Mesothelial cell of epicardium (in vitro differentiated cells): ENCODE data around the gene FLII. TPM values are rescaled to one million over a fixed set of nuclear protein-coding genes. Genes with fewer than 3 reads are reported as not detected.

ENCODE experiments used
- DNase-seq, 2 experiments: peaks; one replicate each; pipeline ENCODE4 v3.0.0; 2021; ENCODE audit warnings: low spot score in 2 of 2; ENCODE audit not compliant: unreplicated experiment in 2 of 2
- H3K27ac Mint-ChIP-seq: 2 replicates; pipeline ENCODE4 v1.8.0; 2021; ENCODE audit warnings: mixed read lengths
- H3K27me3 Mint-ChIP-seq: 2 replicates; pipeline ENCODE4 v1.8.0; 2021; ENCODE audit warnings: low read depth, mixed read lengths
- H3K36me3 Mint-ChIP-seq: 2 replicates; pipeline ENCODE4 v1.8.0; 2021; ENCODE audit warnings: mixed read lengths
- H3K4me1 Mint-ChIP-seq: 2 replicates; pipeline ENCODE4 v1.8.0; 2021; ENCODE audit warnings: mixed read lengths
- H3K4me3 Mint-ChIP-seq: 2 replicates; pipeline ENCODE4 v1.8.0; 2021; ENCODE audit warnings: mild to moderate bottlenecking, moderate library complexity, mixed read lengths
- H3K9me3 Mint-ChIP-seq: 2 replicates; pipeline ENCODE4 v1.8.0; 2021; ENCODE audit warnings: mixed read lengths
- total RNA-seq: library from RNA; stranded (reverse); gene quantifications from 3 replicates; pipeline ENCODE4 v1.2.1, GENCODE V29; 2021
- TF ChIP-seq, protein P1 (sequence below): fragments of 200-600 bp; sonication (generic); IDR thresholded peaks from one replicate; pipeline ENCODE4 v1.5.0; 2021; ENCODE audit warnings: antibody characterized with exemption; ENCODE audit not compliant: unreplicated experiment

The FLII gene
- total RNA-seq, 1 donor from 2014 or later = 199 TPM

DNA sequence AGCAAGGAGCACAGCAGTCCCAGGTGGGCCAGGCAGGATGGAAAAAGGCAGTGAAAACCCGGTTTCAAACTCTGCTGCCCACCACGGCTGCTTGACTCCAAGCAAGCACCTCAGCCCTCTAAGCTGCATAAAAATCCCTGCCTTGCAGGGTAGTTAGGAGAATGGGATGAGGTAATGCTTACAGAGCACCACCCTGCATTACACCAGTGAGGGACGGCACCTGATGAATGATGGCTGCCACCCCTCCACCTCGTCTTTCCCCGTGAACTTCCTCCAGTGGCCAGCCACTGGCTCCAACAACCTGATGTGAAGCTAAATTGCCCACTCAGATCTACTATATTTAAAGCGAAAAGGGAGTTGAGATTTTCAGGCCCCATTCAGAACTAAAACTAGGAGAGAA is 23.2 kb upstream of the FLII start:
- H3K9me3 Mint-ChIP-seq = no peaks in the 10 kb centered on the region
- TF ChIP-seq, protein P1, sequence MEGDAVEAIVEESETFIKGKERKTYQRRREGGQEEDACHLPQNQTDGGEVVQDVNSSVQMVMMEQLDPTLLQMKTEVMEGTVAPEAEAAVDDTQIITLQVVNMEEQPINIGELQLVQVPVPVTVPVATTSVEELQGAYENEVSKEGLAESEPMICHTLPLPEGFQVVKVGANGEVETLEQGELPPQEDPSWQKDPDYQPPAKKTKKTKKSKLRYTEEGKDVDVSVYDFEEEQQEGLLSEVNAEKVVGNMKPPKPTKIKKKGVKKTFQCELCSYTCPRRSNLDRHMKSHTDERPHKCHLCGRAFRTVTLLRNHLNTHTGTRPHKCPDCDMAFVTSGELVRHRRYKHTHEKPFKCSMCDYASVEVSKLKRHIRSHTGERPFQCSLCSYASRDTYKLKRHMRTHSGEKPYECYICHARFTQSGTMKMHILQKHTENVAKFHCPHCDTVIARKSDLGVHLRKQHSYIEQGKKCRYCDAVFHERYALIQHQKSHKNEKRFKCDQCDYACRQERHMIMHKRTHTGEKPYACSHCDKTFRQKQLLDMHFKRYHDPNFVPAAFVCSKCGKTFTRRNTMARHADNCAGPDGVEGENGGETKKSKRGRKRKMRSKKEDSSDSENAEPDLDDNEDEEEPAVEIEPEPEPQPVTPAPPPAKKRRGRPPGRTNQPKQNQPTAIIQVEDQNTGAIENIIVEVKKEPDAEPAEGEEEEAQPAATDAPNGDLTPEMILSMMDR = no peak
- H3K4me1 Mint-ChIP-seq = no peaks in the 10 kb centered on the region
- DNase-seq = no peak
- no peak overlapping the region for H3K27ac Mint-ChIP-seq
- peaks cover 36% of the 10 kb centered on the region for H3K36me3 Mint-ChIP-seq
- H3K4me3 Mint-ChIP-seq = no peak overlapping the region
- H3K27me3 Mint-ChIP-seq = no peaks in the 10 kb centered on the region

- no peak overlapping the region for H3K4me3 Mint-ChIP-seq
- no peak overlapping the region for H3K27ac Mint-ChIP-seq
- DNase-seq = no peak
- no peaks in the 10 kb centered on the region for H3K27me3 Mint-ChIP-seq
- TF ChIP-seq, protein P1 = no peak
- no peaks in the 10 kb centered on the region for H3K4me1 Mint-ChIP-seq
- H3K36me3 Mint-ChIP-seq = peaks cover 36% of the 10 kb centered on the region
- H3K9me3 Mint-ChIP-seq = no peaks in the 10 kb centered on the region
These were observed 22.3 kb upstream of the FLII start for GRCh38 chr17:18280766-18281371.

GRCh38 chr17:18280249-18280648 is 21.7 kb upstream of the FLII start:
- no peaks in the 10 kb centered on the region for H3K9me3 Mint-ChIP-seq
- DNase-seq = no peak
- TF ChIP-seq, protein P1 = no peak
- H3K36me3 Mint-ChIP-seq = peaks cover 31% of the 10 kb centered on the region
- no peaks in the 10 kb centered on the region for H3K27me3 Mint-ChIP-seq
- H3K27ac Mint-ChIP-seq = no peak overlapping the region
- no peak overlapping the region for H3K4me3 Mint-ChIP-seq
- H3K4me1 Mint-ChIP-seq = no peaks in the 10 kb centered on the region

DNA sequence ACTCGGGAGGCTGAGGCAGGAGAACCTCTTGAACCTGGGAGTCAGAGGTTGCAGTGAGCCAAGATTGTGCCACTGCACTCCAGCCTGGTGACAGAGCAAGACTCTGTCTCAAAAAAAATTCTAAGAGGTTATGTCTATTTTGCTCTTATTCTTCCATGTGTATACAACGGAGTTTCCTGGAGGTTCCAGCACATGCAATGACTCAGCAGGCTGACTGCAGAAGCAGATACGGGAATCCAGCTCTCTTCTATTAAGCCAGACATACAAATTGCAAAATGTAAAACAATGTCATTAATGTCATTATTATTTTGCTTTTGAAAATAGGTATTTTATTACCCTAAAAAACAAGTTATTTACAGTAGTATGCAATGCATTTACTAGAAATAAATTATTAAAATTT is 20.3 kb upstream of the FLII start:
- no peak for DNase-seq
- Mint-ChIP-seq H3K27ac (no peak overlapping the region), H3K4me1 (no peaks in the 10 kb centered on the region), H3K9me3 (no peaks in the 10 kb centered on the region), H3K36me3 (peaks cover 20% of the 10 kb centered on the region), H3K4me3 (no peak overlapping the region), H3K27me3 (no peaks in the 10 kb centered on the region)
- TF ChIP-seq, protein P1 = no peak

DNA sequence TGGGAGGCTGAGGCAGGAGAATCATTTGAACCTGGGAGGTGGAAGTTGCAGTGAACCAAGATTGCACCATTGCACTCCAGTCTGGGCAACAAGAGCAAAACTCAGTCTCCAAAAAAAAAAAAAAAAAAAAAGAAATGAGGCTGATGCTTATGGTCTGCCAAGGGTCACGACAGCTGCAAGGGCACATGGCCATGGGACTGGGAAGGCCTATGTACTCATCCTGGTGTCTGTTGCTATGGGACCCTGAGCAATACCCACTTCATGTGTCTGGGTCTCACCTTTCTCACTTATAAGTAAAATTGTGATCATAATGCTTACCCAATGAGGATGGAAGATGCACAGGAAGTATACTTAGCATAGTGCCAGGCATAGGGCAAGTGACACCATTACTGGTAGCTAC is 18.5 kb upstream of the FLII start:
- H3K36me3 Mint-ChIP-seq = peaks cover 16% of the 10 kb centered on the region
- TF ChIP-seq, protein P1 = no peak
- no peak overlapping the region for H3K27ac Mint-ChIP-seq
- DNase-seq = no peak
- no peaks in the 10 kb centered on the region for H3K27me3 Mint-ChIP-seq
- H3K4me3 Mint-ChIP-seq = no peak overlapping the region
- no peaks in the 10 kb centered on the region for H3K9me3 Mint-ChIP-seq
- H3K4me1 Mint-ChIP-seq = no peaks in the 10 kb centered on the region
